Tibial nerve (tissue), 4 donors: ENCODE data around the gene GTF3C1. TPM values are rescaled to one million over a fixed set of nuclear protein-coding genes. Genes with fewer than 3 reads are reported as not detected.

Source experiments
- DNase-seq, 2 donors: peaks; one replicate each; pipeline ENCODE4 v3.0.0-alpha.2; 2019; ENCODE audit warnings: low spot score in 2 of 2
- H3K27ac ChIP-seq, 4 donors: fragments of 200-600 bp; sonication (generic) in 3 of 4; one replicate each; pipeline ENCODE4 v1.5.1; 2017 to 2019; ENCODE audit warnings: mild to moderate bottlenecking in 1 of 4
- H3K27me3 ChIP-seq, 2 donors: fragments of 200-600 bp; sonication (generic) in 1 of 2; one replicate each; pipeline versions ENCODE4 v1.5.1 to v1.6.0; 2017 to 2019
- H3K36me3 ChIP-seq, 3 donors: fragments of 200-600 bp; sonication (generic); one replicate each; pipeline ENCODE4 v1.5.1; 2018 to 2019
- H3K4me1 ChIP-seq, 4 donors: fragments of 200-600 bp; sonication (generic) in 3 of 4; one replicate each; pipeline ENCODE4 v1.5.1; 2017 to 2019
- H3K4me3 ChIP-seq, 4 donors: fragments of 200-600 bp; sonication (generic) in 3 of 4; one replicate each; pipeline ENCODE4 v1.5.1; 2017 to 2019; ENCODE audit warnings: mild to moderate bottlenecking in 1 of 4, moderate library complexity in 1 of 4
- H3K9me3 ChIP-seq, 4 donors: fragments of 200-600 bp; sonication (generic) in 3 of 4; one replicate each; pipeline ENCODE4 v1.5.1; 2017 to 2019
- CTCF ChIP-seq, 5 experiments: fragments of 200-600 bp in 3 of 5; fragments of 450-650 bp in 2 of 5; sonication (generic) in 3 of 5; IDR thresholded peaks; one replicate each; pipeline ENCODE4 v1.5.1; 2016 to 2019; ENCODE audit warnings: antibody characterized with exemption in 5 of 5, mild to moderate bottlenecking in 3 of 5, moderate library complexity in 2 of 5
- EP300 ChIP-seq, 2 donors: sonication (generic); formaldehyde crosslinking; IDR thresholded peaks; one replicate each; pipeline ENCODE4 v1.6.1; 2017; ENCODE audit warnings: antibody characterized with exemption in 2 of 2, mild to moderate bottlenecking in 1 of 2
- POLR2A ChIP-seq, 2 donors: fragments of 450-650 bp; IDR thresholded peaks; one replicate each; pipeline ENCODE4 v1.6.1; 2017; ENCODE audit warnings: antibody characterized with exemption in 2 of 2, mild to moderate bottlenecking in 2 of 2, moderate library complexity in 2 of 2
- WGBS, 2 donors: methylation state at CpG; one replicate each; pipeline ENCODE4 v1.1.5; 2018; 5-methylcytosine and 5-hydroxymethylcytosine counted together
- total RNA-seq, 4 donors: library from RNA; depleted of rRNA; stranded (reverse); fragments of >200 nt; gene quantifications; one replicate each; pipeline ENCODE4 v1.1.0, GENCODE V29; 2016

Gene GTF3C1
- total RNA-seq, 4 donors from 2014 or later: 66.7 to 92.4 (median 69.9) TPM

DNA sequence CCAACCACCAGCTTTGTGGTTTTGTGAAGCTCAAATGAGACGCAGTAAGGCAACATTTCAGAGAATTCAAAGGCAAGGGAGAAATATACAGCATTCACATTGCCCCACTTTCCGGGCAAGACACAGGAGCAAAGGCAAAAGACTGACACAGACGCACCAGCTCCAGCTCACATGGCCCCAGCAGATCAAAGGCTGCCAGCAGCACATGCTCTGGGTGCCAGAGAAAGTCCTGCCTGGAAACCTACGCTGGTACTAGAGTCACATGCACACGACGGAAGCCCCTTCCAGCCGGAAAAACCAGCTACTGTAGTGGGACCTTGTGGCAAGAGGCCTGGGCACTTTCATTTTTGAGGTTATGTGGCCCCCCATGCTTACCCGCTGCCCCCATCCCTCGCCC, 50.1 kb downstream of the GTF3C1 start:
- 82 to 92% methylated on average over 9 of the region's 9 CpGs for WGBS, 2 donors
- H3K4me1 ChIP-seq: peaks cover 0 to 33% (median 0%) of the 10 kb centered on the region in 4 donors
- H3K9me3 ChIP-seq: no peaks in the 10 kb centered on the region
- TF ChIP-seq EP300 (IDR thresholded peaks at IDR 0.05) (no peak), POLR2A (IDR thresholded peaks at IDR 0.05) (no peak), CTCF (IDR thresholded peaks at IDR 0.05) (no peak)
- H3K27ac ChIP-seq: no peak overlapping the region
- H3K27me3 ChIP-seq: no peaks in the 10 kb centered on the region
- no peak for DNase-seq
- H3K4me3 ChIP-seq: no peak overlapping the region
- H3K36me3 ChIP-seq: peaks cover 0 to 100% (median 22%) of the 10 kb centered on the region in 3 donors

DNA sequence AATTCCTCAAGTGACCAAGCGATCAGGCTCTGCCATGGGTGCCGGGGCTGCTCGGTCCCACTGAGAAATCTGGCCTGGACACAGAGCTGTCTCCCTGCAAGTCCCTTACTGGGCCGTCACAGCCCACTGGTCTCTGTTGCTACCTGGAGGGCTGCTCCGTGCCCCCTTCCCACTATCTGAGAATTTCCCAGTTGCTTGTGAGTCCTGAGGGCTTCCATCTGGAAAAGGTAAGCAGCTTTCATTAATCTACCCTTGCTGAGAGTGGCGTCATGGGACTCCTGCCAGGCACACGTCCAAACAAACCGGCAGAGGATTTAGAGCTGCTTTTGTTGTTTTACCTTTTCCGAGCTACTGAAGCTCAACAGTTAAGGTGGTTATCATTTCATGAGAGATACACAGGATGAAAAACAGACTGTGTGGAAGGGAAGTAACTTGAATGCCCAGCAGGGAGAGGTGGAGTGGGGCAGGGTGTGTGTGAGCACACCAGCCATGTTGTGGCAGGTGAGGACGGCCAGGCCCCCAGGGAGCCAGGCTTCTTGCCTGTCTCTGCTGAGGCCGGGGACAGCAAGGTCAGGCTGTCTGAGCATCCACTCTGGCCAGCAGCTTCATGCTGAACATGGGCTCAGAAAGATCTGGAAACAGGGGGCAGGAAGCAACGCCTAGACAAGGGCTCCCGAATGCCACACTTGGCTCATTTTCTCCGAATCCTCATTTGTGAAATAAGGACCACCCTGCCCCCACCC, 50.6 kb downstream of the GTF3C1 start:
- peaks cover 0 to 100% (median 28%) of the 10 kb centered on the region in 3 donors for H3K36me3 ChIP-seq
- peaks cover 0 to 36% (median 0%) of the 10 kb centered on the region in 4 donors for H3K4me1 ChIP-seq
- TF ChIP-seq CTCF (IDR thresholded peaks at IDR 0.05) (no peak), POLR2A (IDR thresholded peaks at IDR 0.05) (no peak), EP300 (IDR thresholded peaks at IDR 0.05) (no peak)
- H3K27me3 ChIP-seq: no peaks in the 10 kb centered on the region
- DNase-seq: no peak
- peak overlapping the region in 1 of 4 donors; percentile 11 for H3K27ac ChIP-seq
- H3K9me3 ChIP-seq: no peaks in the 10 kb centered on the region
- WGBS, 2 donors: 80 to 85% methylated on average over 14 of the region's 14 CpGs
- no peak overlapping the region for H3K4me3 ChIP-seq

- H3K27me3 ChIP-seq: no peaks in the 10 kb centered on the region
- WGBS, 2 donors: 89 to 91% methylated on average over 9 of the region's 9 CpGs
- H3K4me1 ChIP-seq: peaks cover 0 to 36% (median 0%) of the 10 kb centered on the region in 4 donors
- DNase-seq: no peak
- TF ChIP-seq POLR2A (IDR thresholded peaks at IDR 0.05) (no peak), CTCF (IDR thresholded peaks at IDR 0.05) (no peak), EP300 (IDR thresholded peaks at IDR 0.05) (no peak)
- H3K4me3 ChIP-seq: no peak overlapping the region
- no peak overlapping the region for H3K27ac ChIP-seq
- H3K36me3 ChIP-seq: peaks cover 0 to 100% (median 28%) of the 10 kb centered on the region in 3 donors
- H3K9me3 ChIP-seq: no peaks in the 10 kb centered on the region
Observed at GRCh38 chr16:27498031-27498825, 51.5 kb downstream of the GTF3C1 start.

DNA sequence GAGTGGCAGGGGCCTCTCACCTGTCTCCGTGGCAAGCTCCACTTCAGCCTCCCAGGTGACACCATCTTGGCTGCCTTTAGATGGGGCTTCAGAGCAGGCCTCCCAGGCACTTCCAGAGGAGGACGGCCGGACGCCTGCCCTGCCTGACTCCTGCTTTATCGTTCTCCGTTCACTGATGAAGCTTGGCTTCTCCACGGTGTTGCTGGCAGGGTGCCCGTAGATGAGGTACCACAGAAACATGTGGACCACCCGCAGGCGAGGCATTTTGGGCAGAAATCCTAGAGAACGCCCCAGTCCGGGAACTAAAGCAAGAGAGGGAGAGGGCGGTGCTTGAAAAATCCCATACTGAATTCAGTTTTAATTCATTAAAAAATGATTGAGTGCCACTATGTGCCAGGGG, 54.5 kb downstream of the GTF3C1 start:
- Histone ChIP-seq H3K4me1 (peaks cover 0 to 36% (median 0%) of the 10 kb centered on the region in 4 donors), H3K27me3 (no peaks in the 10 kb centered on the region), H3K36me3 (peaks cover 4 to 100% (median 34%) of the 10 kb centered on the region in 3 donors), H3K9me3 (no peaks in the 10 kb centered on the region), H3K4me3 (no peak overlapping the region), H3K27ac (peak overlapping the region in 1 of 4 donors; percentile 48)
- 73 to 78% methylated on average over 13 of the region's 13 CpGs for WGBS, 2 donors
- TF ChIP-seq POLR2A (IDR thresholded peaks at IDR 0.05) (no peak), EP300 (IDR thresholded peaks at IDR 0.05) (peak in 1 of 2 donors; percentile 17)
- peak; percentile 54 to 71 for DNase-seq

- no peak overlapping the region for H3K27ac ChIP-seq
- H3K4me1 ChIP-seq: peaks cover 0 to 25% (median 0%) of the 10 kb centered on the region in 4 donors
- H3K4me3 ChIP-seq: no peak overlapping the region
- TF ChIP-seq EP300 (IDR thresholded peaks at IDR 0.05): no peak
- TF ChIP-seq CTCF (IDR thresholded peaks at IDR 0.05): no peak
- no peak for TF ChIP-seq POLR2A (IDR thresholded peaks at IDR 0.05)
- peaks cover 4 to 100% (median 33%) of the 10 kb centered on the region in 3 donors for H3K36me3 ChIP-seq
- DNase-seq: no peak
- no peaks in the 10 kb centered on the region for H3K9me3 ChIP-seq
- H3K27me3 ChIP-seq: no peaks in the 10 kb centered on the region
- WGBS, 2 donors: 87 to 92% methylated on average over 11 of the region's 11 CpGs
Observed at GRCh38 chr16:27492588-27492979, 57.1 kb downstream of the GTF3C1 start.
